GM23338 (cell line): Measurements from ENCODE around the gene ARMC9. TPM values are rescaled to one million over a fixed set of nuclear protein-coding genes. Genes with fewer than 3 reads are reported as not detected.

Experiments used
- ATAC-seq: fragments of 200-7000 bp; cut with Tn5 transposase; 3 replicates; pipeline ENCODE4 v1.9.1; 2020
- DNase-seq: peaks from one replicate; pipeline ENCODE4 v3.0.0-alpha.2; 2015; ENCODE audit warnings: low spot score
- H2AFZ ChIP-seq: fragments of 200-600 bp; sonication (generic); 2 replicates; pipeline ENCODE4 v1.8.0; 2016; ENCODE audit warnings: antibody characterized with exemption, mild to moderate bottlenecking, moderate library complexity
- H3F3A ChIP-seq: fragments of 200-600 bp; sonication (generic); replicated peaks from 2 replicates; pipeline ENCODE4 v1.8.0; 2017; ENCODE audit warnings: antibody characterized with exemption, mixed run types, low read depth
- H3K27ac ChIP-seq: fragments of 200-600 bp; sonication (generic); 2 replicates; pipeline ENCODE4 v1.6.1; 2016; ENCODE audit warnings: low read depth
- H3K27me3 ChIP-seq: fragments of 200-600 bp; sonication (generic); 2 replicates; pipeline ENCODE4 v1.8.0; 2016; ENCODE audit warnings: mild to moderate bottlenecking, mixed run types, moderate library complexity; ENCODE audit not compliant: insufficient read depth
- H3K36me3 ChIP-seq: fragments of 200-600 bp; sonication (generic); 2 replicates; pipeline ENCODE4 v1.8.0; 2016; ENCODE audit warnings: mild to moderate bottlenecking; ENCODE audit not compliant: insufficient read depth
- H3K4me1 ChIP-seq: fragments of 200-600 bp; sonication (generic); 2 replicates; pipeline ENCODE4 v1.8.0; 2016; ENCODE audit warnings: mild to moderate bottlenecking, moderate library complexity; ENCODE audit not compliant: insufficient read depth
- H3K4me2 ChIP-seq: fragments of 200-600 bp; sonication (generic); 2 replicates; pipeline ENCODE4 v1.7.1; 2017; ENCODE audit warnings: mixed run types
- H3K4me3 ChIP-seq: fragments of 200-600 bp; sonication (generic); 2 replicates; pipeline ENCODE4 v1.6.1; 2016; ENCODE audit warnings: mixed run types
- H3K79me2 ChIP-seq: fragments of 200-600 bp; sonication (generic); replicated peaks from 2 replicates; pipeline ENCODE4 v1.8.0; 2017; ENCODE audit warnings: mild to moderate bottlenecking; ENCODE audit not compliant: insufficient read depth
- H3K9me2 ChIP-seq: fragments of 200-600 bp; sonication (generic); 2 replicates; pipeline ENCODE4 v1.8.0; 2017; ENCODE audit not compliant: insufficient read depth
- H4K20me1 ChIP-seq: fragments of 200-600 bp; sonication (generic); replicated peaks from 2 replicates; pipeline ENCODE4 v1.8.0; 2017; ENCODE audit warnings: mild to moderate bottlenecking; ENCODE audit not compliant: insufficient read depth
- H3K27ac Mint-ChIP-seq: 2 replicates; pipeline ENCODE4 v1.8.0; 2020; ENCODE audit warnings: inconsistent platforms, mild to moderate bottlenecking, moderate library complexity, mixed read lengths
- H3K27me3 Mint-ChIP-seq: 3 replicates; pipeline ENCODE4 v1.8.0; 2022; ENCODE audit warnings: low read depth, mild to moderate bottlenecking, moderate library complexity, mixed read lengths, inconsistent platforms; ENCODE audit not compliant: insufficient read depth, poor library complexity
- H3K36me3 Mint-ChIP-seq: 3 replicates; pipeline ENCODE4 v1.8.0; 2021; ENCODE audit warnings: low read depth, mild to moderate bottlenecking, inconsistent platforms, moderate library complexity, mixed read lengths
- H3K4me1 Mint-ChIP-seq: 3 replicates; pipeline ENCODE4 v1.8.0; 2020; ENCODE audit warnings: mild to moderate bottlenecking, inconsistent platforms, mixed read lengths
- H3K4me3 Mint-ChIP-seq: 3 replicates; pipeline ENCODE4 v1.8.0; 2021; ENCODE audit warnings: moderate library complexity, mild to moderate bottlenecking, inconsistent platforms, mixed read lengths
- H3K9me3 Mint-ChIP-seq: 3 replicates; pipeline ENCODE4 v1.8.0; 2020; ENCODE audit warnings: moderate library complexity, mild to moderate bottlenecking, inconsistent platforms, mixed read lengths
- CREB1 ChIP-seq: fragments of 250-450 bp; sonication (Bioruptor Pico); IDR thresholded peaks from 2 replicates; pipeline ENCODE4 v1.5.0; 2020; ENCODE audit warnings: low read depth, mild to moderate bottlenecking, moderate library complexity
- EZH2phosphoT487 ChIP-seq: fragments of 200-600 bp; sonication (generic); IDR thresholded peaks from one replicate; pipeline ENCODE4 v1.8.1; 2018; ENCODE audit warnings: antibody characterized with exemption; ENCODE audit not compliant: unreplicated experiment
- NANOG ChIP-seq: IDR thresholded peaks from 2 replicates; pipeline ENCODE4 v1.6.1; 2016; ENCODE audit warnings: antibody characterized with exemption, borderline replicate concordance
- ZNF114 ChIP-seq: fragments of 250-450 bp; sonication (Bioruptor Pico); IDR thresholded peaks from 2 replicates; pipeline ENCODE4 v1.5.0; 2020; ENCODE audit warnings: mild to moderate bottlenecking, moderate library complexity
- polyA plus RNA-seq: library from polyadenylated mRNA; unstranded; fragments of >200 nt; fragmentation: Nextera tagmentation; extraction: Ambion mirVana; gene quantifications from 2 replicates; pipeline ENCODE4 v1.2.1, GENCODE V29; 2016
- total RNA-seq: library from RNA; depleted of rRNA; stranded (reverse); fragments of >200 nt; shearing (Covaris generic); gene quantifications from 2 replicates; pipeline ENCODE4 v1.2.3, GENCODE V29; 2014
- TF ChIP-seq, protein P1 (sequence below): IDR thresholded peaks from 2 replicates; pipeline ENCODE4 v1.6.1; 2016; ENCODE audit warnings: antibody characterized with exemption
- TF ChIP-seq, protein P2 (sequence below): IDR thresholded peaks from one replicate; pipeline ENCODE4 v1.6.1; 2018; ENCODE audit warnings: antibody characterized with exemption; ENCODE audit not compliant: unreplicated experiment

Gene ARMC9
- total and polyA plus RNA-seq, 2 experiments from 2014 or later: 29.2 to 56.0 TPM

DNA sequence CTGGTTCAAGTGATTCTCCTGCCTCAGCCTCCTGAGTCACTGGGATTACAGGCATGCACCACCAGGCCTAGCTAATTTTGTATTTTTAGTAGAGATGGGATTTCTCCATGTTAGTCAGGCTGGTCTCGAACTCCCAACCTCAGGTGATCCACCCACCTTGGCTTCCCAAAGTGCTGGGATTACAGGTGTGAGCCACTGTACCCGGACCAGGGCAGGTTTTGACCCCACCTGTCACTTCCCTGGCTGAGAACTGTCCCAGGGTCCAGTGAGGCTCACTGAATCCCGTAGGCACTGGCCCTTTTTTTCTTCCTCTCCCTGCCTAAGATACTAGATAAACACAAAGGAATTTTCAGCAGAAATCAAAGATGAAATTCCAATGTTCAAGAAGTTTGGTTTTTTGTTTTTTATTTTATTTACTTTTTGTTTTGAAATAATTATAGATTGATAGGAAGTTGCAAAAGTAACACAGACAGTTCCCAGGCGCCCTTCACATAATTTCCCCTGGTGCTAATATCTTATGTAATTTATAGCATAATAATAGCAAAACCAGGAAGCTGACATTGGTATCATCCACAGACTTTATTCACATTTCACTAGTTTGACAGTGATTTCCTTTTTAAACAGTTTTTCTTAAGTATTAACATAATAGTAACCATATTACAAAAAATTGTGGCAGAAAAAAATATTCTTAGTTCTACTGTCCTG is 144.7 kb downstream of the ARMC9 start:
- H3K27me3 ChIP-seq: no peaks in the 10 kb centered on the region
- peaks cover 7% of the 10 kb centered on the region for H3K27me3 Mint-ChIP-seq
- H2AFZ ChIP-seq: no peak overlapping the region
- DNase-seq: no peak
- peak overlapping the region; percentile 74 for H3K27ac Mint-ChIP-seq
- H4K20me1 ChIP-seq: no peaks in the 10 kb centered on the region
- no peaks in the 10 kb centered on the region for H3K9me3 Mint-ChIP-seq
- no peaks in the 10 kb centered on the region for H3K9me2 ChIP-seq
- H3K4me2 ChIP-seq: no peak overlapping the region
- peaks cover 9% of the 10 kb centered on the region for H3K36me3 Mint-ChIP-seq
- H3K4me1 ChIP-seq: peaks cover 5% of the 10 kb centered on the region; the same call in 1 of the 2 replicates
- TF ChIP-seq, protein P1, sequence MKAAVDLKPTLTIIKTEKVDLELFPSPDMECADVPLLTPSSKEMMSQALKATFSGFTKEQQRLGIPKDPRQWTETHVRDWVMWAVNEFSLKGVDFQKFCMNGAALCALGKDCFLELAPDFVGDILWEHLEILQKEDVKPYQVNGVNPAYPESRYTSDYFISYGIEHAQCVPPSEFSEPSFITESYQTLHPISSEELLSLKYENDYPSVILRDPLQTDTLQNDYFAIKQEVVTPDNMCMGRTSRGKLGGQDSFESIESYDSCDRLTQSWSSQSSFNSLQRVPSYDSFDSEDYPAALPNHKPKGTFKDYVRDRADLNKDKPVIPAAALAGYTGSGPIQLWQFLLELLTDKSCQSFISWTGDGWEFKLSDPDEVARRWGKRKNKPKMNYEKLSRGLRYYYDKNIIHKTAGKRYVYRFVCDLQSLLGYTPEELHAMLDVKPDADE: no peak
- TF ChIP-seq ZNF114: no peak
- TF ChIP-seq CREB1: no peak
- TF ChIP-seq EZH2phosphoT487: no peak
- no peak for TF ChIP-seq NANOG
- H3K4me3 ChIP-seq: no peak overlapping the region
- no peak for ATAC-seq
- H3K4me1 Mint-ChIP-seq: peaks cover 19% of the 10 kb centered on the region
- H3K27ac ChIP-seq: 0 out of 2 replicates have a peak overlapping the region, but pooled peaks have one; percentile 33
- no peaks in the 10 kb centered on the region for H3K36me3 ChIP-seq
- H3K79me2 ChIP-seq: no peaks in the 10 kb centered on the region
- no peaks in the 10 kb centered on the region for H3F3A ChIP-seq
- no peak overlapping the region for H3K4me3 Mint-ChIP-seq

DNA sequence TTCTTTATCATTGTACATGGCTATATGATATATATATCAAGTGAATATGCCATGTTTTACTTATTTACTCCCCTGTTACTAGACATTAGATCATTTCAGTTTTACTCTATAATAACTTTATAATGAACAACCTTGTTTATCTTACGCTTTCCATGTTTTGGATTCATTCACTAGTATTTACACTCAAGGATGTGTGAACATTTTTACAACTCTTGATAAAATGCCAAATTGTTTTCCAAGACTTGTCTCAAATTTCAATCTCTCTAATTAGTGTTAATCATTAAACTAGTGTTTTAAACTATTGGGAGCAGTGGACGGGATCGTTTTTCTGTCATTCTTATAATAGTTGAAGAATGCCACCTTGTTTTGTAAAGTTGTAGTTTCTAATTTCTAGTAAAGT is 145.6 kb downstream of the ARMC9 start:
- Mint-ChIP-seq H3K4me3 (no peak overlapping the region), H3K9me3 (no peaks in the 10 kb centered on the region), H3K36me3 (peaks cover 9% of the 10 kb centered on the region), H3K27ac (no peak overlapping the region), H3K27me3 (peaks cover 7% of the 10 kb centered on the region), H3K4me1 (peaks cover 22% of the 10 kb centered on the region)
- Histone ChIP-seq H3F3A (no peaks in the 10 kb centered on the region), H3K27ac (no peak overlapping the region), H3K4me1 (peaks cover 5% of the 10 kb centered on the region; the same call in 1 of the 2 replicates), H3K4me2 (no peak overlapping the region), H3K36me3 (no peaks in the 10 kb centered on the region), H3K9me2 (no peaks in the 10 kb centered on the region), H3K4me3 (no peak overlapping the region), H3K79me2 (no peaks in the 10 kb centered on the region), H4K20me1 (no peaks in the 10 kb centered on the region), H3K27me3 (no peaks in the 10 kb centered on the region), H2AFZ (no peak overlapping the region)
- no peak for ATAC-seq
- TF ChIP-seq, protein P2, sequence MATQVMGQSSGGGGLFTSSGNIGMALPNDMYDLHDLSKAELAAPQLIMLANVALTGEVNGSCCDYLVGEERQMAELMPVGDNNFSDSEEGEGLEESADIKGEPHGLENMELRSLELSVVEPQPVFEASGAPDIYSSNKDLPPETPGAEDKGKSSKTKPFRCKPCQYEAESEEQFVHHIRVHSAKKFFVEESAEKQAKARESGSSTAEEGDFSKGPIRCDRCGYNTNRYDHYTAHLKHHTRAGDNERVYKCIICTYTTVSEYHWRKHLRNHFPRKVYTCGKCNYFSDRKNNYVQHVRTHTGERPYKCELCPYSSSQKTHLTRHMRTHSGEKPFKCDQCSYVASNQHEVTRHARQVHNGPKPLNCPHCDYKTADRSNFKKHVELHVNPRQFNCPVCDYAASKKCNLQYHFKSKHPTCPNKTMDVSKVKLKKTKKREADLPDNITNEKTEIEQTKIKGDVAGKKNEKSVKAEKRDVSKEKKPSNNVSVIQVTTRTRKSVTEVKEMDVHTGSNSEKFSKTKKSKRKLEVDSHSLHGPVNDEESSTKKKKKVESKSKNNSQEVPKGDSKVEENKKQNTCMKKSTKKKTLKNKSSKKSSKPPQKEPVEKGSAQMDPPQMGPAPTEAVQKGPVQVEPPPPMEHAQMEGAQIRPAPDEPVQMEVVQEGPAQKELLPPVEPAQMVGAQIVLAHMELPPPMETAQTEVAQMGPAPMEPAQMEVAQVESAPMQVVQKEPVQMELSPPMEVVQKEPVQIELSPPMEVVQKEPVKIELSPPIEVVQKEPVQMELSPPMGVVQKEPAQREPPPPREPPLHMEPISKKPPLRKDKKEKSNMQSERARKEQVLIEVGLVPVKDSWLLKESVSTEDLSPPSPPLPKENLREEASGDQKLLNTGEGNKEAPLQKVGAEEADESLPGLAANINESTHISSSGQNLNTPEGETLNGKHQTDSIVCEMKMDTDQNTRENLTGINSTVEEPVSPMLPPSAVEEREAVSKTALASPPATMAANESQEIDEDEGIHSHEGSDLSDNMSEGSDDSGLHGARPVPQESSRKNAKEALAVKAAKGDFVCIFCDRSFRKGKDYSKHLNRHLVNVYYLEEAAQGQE: no peak
- no peak for DNase-seq
